Left hindlimb (tissue), 1 donor: ENCODE measurements around the gene MAMDC4.

Source experiments
- DNase-seq: peaks from one replicate; pipeline ENCODE4 v3.0.0-alpha.2; 2018

The MAMDC4 gene

DNA sequence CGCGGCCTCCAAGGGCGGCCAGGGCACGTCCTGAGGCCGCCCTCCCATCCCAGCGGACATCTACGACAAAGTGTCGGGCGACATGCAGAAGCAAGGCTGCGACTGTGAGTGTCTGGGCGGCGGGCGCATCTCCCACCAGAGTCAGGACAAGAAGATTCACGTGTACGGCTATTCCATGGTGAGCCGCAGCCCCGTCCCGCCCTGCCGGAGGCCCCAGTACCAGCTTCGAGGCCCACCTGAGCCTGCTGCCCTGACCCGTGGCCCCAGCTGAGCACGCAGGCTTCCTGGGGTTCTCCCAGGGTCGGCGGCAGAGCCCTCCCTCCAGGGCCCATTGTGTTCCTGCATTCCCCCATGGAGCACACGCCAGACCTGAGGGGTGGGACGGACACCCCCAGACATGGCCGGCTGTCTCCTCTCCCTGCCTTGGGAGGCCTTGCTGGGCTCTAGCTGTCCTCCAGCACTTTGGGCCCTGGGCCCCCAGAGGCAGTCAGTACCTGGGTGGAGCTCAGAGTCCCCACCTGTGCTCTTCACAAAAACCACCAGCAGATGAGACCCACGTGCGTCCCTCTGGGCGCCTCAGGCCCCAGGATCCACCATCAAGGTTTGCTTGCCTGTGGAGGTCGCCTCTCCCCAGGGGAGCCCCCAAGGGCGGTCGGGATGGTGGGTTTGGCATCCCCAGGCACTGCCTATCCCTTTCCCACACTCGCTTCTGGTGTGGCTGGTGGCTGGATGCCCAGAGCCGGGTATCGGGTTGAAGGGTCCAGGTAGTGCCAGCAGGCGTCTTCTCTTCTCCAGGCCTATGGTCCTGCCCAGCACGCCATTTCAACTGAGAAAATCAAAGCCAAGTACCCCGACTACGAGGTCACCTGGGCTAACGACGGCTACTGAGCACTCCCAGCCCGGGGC, 1.9 kb upstream of the MAMDC4 start:
- DNase-seq, result peak; percentile 45

DNA sequence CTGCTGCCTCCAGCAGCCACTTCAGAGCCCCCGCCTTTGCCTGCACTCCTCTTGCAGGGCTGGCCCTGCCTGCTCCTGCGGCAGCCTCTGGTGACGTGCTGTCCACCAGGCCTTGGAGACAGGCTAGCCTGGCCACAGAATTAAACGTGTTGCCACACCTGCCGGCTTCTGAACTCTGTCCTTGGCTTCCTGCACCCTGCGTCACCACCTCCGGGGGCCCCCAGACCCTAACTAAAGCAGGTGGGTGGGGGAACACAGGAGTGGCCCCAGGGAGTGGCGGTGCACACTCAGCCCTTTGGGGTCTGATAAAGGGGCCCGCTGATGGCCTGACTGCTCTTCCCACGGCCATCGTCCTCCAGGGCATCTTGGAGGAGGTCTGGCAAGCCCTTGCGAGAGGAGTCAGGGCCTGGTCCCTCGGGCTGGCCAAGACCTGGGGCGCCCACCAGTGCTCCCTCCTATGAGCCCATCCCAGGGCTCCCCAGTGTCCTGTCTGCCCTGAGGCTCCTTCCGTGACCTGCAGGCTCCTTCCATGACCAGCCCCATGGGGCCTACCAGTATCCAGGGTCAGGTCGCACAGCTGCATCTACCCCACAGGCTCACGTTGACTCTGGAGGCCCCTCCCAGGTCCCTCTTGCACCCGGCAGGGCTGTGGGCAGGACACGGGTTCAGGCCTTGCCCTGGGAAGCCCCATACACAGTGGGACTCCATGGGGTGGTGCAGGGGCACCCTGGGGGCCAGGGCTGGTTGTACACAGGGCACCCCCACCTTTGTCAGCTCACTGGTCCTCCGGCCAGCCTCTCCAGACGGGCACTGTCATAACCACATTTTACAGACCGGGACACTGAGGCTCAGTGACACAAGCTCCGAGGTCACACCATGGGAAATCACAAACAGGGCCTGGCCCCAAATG, 1.0 kb upstream of the MAMDC4 start:
- DNase-seq, result peak; percentile 40

DNA sequence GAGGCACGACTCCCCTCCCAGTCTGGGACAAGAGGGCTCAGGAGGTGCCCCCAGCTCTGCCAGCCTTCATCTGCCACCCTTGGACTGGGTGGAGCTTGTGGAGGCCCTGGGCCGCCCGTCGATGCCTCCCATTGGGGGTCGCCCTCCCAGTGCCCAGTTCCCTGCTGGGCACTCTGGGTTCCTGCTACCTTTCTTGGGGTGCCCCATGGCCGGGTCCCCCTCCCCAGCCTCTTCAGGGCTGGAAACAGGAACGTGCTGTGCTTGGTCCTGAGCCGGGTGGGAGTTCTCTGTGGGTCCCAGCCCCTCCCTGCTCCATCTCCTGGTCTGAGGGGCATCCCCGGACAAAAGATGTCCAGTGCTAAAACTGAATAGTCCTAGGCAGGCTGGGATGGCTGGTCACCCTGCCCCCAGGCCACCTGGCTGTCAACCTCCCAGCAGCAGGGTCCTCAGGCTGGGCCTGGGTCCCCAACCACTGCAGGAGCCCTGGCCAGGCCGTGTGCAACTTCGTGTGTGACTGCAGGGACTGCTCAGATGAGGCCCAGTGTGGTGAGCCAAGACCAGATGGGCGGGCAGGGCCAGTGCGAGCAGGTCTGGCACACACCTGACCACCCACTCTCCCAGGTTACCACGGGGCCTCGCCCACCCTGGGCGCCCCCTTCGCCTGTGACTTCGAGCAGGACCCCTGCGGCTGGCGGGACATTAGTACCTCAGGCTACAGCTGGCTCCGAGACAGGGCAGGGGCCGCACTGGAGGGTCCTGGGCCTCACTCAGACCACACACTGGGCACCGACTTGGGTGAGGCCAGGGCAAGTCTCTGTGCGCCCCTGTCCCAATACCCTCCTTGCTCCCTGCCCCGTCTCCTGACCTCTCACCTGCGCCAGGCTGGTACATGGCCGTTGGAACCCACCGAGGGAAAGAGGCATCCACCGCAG, 784 bp downstream of the MAMDC4 start:
- DNase-seq, result peak; percentile 47

DNA sequence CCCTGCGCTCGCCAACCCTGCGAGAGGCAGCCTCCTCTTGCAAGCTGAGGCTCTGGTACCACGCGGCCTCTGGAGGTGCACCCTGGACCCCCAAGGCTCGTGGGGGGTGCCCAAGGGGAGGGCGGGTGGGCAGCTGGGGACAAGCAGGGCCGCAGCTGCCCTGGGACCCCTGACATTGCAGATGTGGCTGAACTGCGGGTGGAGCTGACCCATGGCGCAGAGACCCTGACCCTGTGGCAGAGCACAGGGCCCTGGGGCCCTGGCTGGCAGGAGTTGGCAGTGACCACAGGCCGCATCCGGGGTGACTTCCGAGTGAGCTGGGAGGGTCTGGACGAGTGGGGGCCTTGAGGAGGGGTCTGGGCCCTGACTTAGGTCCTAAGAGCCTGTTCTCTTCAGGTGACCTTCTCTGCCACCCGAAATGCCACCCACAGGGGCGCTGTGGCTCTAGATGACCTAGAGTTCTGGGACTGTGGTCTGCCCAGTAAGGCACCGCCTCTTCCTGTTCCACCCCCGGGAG, 1.5 kb downstream of the MAMDC4 start:
- no peak for DNase-seq

DNA sequence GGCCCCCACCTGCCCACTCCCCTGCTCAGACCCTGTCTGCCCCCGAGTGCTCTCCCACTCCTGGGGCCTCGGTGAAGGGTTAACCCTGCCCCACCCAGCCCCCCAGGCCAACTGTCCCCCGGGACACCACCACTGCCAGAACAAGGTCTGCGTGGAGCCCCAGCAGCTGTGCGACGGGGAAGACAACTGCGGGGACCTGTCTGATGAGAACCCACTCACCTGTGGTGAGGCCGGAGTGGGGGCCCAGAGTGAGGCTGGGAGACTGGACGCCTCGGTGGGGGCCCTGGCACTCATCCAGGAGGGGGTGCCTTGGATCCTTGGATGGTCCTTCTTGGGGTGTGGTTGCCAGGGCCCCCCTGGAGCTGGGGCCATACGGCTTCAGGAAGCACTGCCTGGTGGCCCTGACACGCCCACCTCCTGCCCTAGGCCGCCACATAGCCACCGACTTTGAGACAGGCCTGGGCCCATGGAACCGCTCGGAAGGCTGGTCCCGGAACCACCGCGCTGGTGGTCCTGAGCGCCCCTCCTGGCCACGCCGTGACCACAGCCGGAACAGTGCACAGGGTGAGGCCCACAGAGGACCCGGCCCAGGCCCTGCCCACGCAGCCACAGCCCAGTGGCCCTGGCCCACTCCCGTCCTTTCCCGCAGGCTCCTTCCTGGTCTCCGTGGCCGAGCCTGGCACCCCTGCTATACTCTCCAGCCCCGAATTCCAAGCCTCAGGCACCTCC, 2.1 kb downstream of the MAMDC4 start:
- DNase-seq, result peak; percentile 52

DNA sequence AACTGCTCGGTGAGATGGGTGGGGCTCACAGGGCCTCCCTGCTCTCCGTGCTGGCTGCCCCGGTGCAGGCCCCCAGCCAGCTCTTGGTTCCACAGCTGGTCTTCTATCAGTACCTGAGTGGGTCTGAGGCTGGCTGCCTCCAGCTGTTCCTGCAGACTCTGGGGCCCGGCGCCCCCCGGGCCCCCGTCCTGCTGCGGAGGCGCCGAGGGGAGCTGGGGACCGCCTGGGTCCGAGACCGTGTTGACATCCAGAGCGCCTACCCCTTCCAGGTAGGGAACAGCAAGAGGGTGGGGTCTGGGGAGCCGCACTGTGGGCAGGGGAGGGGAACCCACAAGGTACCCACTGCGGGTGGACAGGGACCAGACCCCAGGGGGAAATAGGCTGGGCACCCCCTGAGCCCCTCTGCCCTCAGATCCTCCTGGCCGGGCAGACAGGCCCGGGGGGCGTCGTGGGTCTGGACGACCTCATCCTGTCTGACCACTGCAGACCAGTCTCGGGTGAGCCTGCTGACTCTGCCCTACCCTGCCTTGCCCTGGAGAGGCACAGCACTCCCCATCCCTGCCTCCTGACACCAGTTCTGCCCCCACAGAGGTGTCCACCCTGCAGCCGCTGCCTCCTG, 2.8 kb downstream of the MAMDC4 start:
- DNase-seq, result peak; percentile 39

DNA sequence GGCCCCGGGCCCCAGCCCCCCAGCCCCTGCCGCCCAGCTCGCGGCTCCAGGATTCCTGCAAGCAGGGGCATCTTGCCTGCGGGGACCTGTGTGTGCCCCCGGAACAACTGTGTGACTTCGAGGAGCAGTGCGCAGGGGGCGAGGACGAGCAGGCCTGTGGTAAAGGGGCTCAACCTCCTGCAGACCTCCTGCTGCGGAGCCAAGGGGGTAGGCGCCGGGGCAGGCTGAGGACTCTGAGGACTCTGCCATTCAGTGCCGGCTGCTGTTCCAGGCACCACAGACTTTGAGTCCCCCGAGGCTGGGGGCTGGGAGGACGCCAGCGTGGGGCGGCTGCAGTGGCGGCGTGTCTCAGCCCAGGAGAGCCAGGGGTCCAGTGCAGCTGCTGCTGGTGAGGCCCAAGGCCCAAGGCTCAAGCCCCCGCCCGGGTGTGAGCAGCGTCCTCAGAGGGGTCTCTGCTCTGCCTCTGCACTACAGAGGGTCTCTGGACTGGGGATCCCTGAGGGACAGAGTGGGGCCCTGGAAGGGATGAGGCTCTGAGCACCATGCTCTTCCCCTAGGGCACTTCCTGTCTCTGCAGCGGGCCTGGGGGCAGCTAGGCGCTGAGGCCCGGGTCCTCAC, 3.4 kb downstream of the MAMDC4 start:
- no peak for DNase-seq

DNA sequence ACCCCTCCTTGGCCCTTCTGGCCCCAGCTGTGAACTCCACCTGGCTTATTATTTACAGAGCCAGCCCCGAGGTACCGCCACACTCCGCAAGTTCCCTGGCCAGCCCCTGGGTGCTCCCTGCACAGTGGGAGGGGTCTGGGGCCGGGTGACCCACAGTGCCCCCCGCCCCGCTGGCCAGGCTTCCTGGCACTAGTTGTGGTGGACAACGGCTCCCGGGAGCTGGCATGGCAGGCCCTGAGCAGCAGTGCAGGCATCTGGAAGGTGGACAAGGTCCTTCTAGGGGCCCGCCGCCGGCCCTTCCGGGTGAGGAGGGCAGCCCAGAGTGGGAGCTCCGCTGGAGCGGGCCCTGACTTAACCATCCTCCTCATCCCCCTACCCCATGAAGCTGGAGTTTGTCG, 3.9 kb downstream of the MAMDC4 start:
- no peak for DNase-seq

DNA sequence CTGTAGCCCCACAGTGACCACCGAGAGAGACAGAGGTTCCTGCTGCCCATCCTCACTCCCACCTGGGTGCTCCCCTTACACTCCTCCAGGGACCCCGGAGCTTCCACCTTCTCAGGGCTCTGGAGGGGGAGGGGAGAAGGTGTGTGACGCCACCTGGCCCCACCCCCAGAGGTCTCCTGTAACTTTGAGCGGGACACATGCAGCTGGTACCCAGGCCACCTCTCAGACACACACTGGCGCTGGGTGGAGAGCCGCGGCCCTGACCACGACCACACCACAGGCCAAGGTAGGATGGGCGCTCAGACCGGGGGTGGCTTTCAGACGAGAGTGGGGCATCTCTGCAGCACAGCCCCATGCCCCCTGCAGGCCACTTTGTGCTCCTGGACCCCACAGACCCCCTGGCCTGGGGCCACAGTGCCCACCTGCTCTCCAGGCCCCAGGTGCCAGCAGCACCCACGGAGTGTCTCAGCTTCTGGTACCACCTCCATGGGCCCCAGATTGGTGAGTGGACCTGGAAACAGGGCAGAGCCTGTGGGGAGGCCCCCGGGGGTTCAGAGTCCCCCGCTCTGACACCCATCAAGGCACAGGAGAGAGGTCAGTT, 4.5 kb downstream of the MAMDC4 start:
- peak; percentile 37 for DNase-seq

DNA sequence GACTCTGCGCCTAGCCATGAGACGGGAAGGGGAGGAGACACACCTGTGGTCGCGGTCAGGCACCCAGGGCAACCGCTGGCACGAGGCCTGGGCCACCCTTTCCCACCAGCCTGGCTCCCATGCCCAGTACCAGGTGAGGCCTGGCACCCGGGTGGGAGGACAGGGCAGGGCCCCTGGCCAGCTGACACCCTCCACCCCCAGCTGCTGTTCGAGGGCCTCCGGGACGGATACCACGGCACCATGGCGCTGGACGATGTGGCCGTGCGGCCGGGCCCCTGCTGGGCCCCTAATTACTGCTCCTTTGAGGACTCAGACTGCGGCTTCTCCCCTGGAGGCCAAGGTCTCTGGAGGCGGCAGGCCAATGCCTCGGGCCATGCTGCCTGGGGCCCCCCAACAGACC, 5.0 kb downstream of the MAMDC4 start:
- DNase-seq, result peak; percentile 42

DNA sequence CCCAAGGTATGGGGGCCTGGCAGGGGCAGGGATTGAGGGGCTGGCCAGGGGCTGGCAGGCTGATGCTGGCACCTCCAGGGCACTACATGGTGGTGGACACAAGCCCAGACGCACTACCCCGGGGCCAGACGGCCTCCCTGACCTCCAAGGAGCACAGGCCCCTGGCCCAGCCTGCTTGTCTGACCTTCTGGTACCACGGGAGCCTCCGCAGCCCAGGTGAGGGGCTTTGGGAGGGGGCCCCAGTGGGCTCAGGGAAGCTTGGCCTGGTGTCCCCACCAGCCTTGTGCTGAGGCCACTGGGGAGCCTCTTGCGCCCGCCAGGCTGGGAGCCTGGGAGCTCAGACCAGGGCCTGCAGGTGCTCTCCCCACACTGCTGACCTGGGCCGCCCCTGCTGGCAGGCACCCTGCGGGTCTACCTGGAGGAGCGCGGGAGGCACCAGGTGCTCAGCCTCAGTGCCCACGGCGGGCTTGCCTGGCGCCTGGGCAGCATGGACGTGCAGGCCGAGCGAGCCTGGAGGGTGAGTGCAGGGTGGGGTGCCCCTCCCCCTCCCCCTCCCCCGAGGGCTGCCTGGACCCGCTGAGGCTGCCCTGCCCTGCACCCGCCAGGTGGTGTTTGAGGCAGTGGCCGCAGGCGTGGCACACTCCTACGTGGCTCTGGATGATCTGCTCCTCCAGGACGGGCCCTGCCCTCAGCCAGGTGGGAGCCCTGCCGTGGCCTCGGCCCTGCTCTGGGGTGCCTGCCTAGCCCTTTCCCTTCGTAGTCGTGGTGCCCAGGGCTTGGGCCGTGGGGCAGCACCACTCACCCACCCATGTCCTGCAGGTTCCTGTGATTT, 5.7 kb downstream of the MAMDC4 start:
- peak; percentile 34 for DNase-seq

DNA sequence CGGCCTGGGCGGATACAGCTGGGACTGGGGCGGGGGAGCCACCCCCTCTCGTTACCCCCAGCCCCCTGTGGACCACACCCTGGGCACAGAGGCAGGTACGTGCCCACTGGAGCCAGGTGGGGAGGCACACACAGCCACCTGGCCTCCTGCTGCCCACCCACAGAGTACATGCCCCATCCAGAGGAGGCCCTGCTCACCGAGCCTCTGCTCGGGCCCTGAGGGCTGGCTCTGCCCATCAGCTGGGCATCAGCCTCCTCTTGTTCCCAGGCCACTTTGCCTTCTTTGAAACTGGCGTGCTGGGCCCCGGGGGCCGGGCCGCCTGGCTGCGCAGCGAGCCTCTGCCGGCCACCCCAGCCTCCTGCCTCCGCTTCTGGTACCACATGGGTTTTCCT, 6.3 kb downstream of the MAMDC4 start:
- no peak for DNase-seq

DNA sequence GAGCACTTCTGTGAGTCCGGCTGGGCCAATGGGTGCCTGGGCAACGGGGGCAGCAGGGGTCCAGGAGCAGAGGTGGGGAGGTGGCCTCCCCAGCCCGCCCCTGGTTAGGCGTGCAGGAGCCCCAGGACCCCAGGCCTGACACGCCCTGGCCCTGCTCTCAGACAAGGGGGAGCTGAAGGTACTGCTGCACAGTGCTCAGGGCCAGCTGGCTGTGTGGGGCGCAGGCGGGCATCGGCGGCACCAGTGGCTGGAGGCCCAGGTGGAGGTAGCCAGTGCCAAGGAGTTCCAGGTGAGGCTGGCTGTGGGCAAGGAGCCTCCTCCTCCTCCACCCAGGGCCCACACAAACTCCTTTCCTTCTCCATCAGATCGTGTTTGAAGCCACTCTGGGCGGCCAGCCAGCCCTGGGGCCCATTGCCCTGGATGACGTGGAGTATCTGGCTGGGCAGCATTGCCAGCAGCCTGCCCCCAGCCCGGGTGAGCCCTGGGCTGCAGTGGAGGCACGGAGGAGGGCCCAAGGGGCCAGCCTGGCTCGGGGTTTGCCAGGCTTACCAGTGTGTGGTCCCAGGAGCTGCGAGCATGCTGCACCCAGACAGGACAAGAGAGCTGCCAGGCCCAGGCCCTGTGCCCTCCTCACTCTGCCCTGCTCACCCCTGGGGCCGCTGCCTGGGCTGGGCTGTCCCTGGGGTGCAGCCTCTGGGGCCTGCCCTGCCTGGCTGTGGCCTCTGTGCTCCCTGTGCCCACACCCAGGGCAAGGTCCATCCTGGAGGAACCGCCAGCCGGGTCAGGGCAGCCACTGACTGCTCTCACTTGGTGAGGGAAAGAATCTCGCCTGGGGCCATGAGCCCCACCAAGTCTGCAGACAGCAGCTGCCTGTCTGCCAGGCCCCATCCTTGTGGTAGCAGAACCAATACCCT, 7.0 kb downstream of the MAMDC4 start:
- peak; percentile 70 for DNase-seq

DNA sequence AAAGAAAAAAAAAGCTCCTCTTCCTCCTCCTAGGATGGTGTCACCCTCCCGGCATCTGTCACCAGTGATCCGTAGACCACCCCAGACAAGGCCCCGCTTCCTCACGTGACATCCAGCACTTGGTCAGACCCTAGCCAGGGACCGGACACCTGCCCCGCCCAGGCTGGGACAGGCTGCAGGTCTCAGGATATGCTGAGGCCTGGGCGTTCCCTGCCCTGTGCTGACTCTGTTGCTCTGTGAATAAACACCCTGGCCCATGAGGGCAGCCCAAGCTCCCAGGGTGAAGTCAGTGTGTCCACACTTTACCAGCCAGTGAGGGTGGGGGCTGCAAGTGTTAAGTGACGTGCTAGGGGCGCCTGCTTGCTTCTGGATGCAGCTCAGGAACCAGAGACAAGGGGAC, 8.4 kb downstream of the MAMDC4 start:
- DNase-seq, result no peak

DNA sequence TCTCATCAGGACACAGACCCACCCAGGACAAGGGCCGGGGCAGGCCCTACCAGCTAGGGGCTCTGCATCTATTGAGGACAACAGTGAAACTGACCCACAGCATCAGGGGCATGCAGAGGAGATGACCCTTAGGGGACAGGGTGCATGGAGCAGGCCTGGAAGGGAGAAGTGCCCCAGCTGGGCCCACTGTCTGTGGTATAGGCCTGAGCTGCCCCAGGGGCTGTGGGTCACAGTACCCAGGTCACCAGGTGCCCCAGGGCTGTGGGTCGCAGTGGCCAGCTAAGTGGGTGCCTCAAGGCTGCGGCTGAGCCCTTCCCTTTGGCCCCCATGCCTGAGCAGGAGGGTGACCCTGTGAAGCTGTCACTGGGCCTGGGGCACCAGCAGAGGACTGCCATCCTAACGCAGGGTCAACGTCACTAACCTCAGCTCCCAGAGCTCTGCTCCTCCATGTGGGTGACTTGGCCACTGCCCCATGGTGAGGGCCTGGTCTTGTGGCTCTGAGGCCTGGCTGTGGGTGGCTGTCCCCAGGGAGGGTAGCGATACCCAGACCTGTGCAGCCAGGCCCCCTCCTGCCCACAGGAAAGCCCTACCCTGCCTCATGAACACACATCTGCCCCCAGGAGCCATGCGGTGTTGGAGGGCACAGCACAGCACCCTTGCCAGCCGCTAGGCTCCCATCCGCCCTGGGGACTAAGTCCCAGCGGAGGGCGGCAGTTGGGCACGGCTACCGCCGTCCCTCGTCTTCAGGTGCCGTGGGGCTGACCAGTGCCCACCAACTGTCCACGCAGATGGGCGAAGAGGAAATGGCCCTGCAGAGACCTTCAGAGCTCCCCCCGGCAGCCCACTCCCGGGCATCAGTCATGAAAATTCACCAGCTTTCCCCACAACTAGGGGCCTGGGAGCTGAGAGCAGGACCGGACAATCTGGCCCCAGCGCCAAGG, 9.1 kb downstream of the MAMDC4 start:
- no peak for DNase-seq

DNA sequence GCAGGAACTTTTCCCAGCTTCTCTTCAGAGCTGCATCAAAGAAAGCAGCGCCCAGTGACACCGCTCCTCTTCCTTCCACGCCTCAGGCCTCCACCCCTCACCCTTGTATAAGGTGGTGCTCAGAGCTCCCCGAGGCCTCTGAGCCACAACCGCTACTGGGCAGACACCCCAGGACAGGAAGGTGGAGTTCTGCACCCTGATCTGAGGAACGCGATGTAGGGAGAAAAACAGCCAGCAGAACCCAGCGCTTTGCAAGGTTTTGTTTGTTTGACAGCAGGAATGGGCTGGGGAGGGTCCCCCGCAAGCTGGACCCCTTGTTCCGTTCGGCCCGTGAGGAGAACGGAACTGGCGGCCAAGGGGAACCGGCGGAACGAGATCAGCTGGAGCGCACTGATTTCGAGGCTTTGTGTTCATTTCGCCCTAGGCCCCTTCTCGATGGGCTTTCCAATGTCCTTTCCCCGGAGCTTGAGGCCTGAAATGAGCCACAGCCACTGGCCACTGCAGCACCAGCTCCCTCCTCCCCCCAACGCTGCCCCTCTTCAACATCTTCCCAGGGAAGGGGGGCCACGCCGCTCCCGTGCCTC, 9.8 kb downstream of the MAMDC4 start:
- DNase-seq, result no peak
